ENCODE measurements around the gene CRYAB. TPM values are rescaled to one million over a fixed set of nuclear protein-coding genes. Genes with fewer than 3 reads are reported as not detected.
"Not testable (repeated sequence)": the region's sequence is repeated elsewhere in the genome, so short reads cannot be mapped to it uniquely, and the experiment has no call there.

The CRYAB gene
- total and polyA plus RNA-seq, 3 donors from 2014 or later: 18.4 to 116 (median 20.6) TPM

DNA sequence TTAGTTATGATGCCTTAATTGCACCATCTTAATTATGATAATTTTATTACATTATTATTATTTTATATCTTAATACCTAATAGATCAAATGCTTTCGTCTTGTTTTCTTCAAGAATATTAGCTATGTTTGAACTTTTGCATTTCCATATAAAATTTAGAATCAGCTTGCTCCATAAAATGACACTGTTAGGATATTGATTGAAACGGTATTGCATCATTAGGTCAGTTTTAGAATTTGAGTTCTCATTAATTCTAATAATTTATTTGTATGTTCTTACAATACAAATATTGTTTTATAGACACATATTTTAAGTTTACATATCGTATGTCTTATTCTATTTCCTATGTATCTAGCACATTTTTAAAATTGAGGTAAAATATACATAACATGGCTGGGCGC is 25.5 kb downstream of the CRYAB start:
- no peaks in the 10 kb centered on the region for H3K4me1 ChIP-seq
- H3K4me3 ChIP-seq: no peak overlapping the region
- no peaks in the 10 kb centered on the region for H3K9me3 ChIP-seq
- DNase-seq: no peak
- H3K36me3 ChIP-seq (ENCODE audit: low read depth, missing control alignments): no peaks in the 10 kb centered on the region
- TF ChIP-seq POLR2A (IDR thresholded peaks at IDR 0.05): no peak
- TF ChIP-seq, protein P1, sequence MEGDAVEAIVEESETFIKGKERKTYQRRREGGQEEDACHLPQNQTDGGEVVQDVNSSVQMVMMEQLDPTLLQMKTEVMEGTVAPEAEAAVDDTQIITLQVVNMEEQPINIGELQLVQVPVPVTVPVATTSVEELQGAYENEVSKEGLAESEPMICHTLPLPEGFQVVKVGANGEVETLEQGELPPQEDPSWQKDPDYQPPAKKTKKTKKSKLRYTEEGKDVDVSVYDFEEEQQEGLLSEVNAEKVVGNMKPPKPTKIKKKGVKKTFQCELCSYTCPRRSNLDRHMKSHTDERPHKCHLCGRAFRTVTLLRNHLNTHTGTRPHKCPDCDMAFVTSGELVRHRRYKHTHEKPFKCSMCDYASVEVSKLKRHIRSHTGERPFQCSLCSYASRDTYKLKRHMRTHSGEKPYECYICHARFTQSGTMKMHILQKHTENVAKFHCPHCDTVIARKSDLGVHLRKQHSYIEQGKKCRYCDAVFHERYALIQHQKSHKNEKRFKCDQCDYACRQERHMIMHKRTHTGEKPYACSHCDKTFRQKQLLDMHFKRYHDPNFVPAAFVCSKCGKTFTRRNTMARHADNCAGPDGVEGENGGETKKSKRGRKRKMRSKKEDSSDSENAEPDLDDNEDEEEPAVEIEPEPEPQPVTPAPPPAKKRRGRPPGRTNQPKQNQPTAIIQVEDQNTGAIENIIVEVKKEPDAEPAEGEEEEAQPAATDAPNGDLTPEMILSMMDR (IDR thresholded peaks at IDR 0.05): no peak
- intact Hi-C loops (cut with DNase I; ENCODE audit: low total_unique reads): no loop called here
- no peak overlapping the region for H3K27ac ChIP-seq
- H3K27me3 ChIP-seq: no peaks in the 10 kb centered on the region
- WGBS, 2 donors: 75 to 95% methylated on average over 4 of the region's 4 CpGs

DNA sequence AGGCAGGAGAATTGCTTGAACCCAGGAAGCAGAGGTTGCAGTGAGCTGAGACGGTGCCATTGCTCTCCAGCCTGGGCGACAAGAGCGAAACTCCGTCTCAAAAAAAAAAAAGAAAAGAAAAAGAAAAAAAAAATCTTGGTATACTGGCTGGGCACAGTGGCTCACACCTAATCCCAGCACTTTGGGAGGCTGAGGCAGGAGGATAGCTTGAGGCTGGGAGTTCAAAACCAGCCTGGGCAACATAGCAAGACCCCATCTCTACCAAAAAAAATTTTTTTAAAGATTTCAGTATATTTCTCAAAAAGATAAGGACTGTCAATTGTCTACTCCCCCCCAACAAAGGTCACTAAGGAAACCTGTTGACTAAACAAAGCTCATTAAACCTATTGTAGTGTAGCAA is 26.5 kb downstream of the CRYAB start:
- WGBS, 2 donors: 78 to 97% methylated on average over 4 of the region's 4 CpGs

DNA sequence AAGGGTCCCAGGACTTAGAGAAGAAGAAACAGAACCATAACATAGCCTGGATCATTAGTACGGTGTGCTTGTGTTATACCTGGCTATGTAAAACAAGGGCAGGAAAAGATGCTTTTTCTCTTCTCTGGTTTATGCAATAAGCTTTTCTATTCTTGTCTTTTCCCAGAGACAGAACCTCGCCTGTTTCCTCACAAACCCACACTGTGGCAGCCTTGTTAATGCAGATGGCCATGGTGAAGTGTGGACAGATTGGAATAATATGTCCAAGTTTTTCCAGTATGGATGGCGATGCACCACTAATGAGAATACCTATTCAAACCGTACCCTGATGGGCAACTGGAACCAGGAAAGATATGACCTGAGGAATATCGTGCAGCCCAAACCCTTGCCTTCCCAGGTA is 29.4 kb downstream of the CRYAB start:
- intact Hi-C loops (cut with DNase I; ENCODE audit: low total_unique reads): no loop called here
- Histone ChIP-seq H3K4me3 (no peak overlapping the region), H3K27me3 (no peaks in the 10 kb centered on the region), H3K9me3 (no peaks in the 10 kb centered on the region), H3K27ac (no peak overlapping the region), H3K36me3 (ENCODE audit: low read depth, missing control alignments) (no peaks in the 10 kb centered on the region), H3K4me1 (peaks cover 4% of the 10 kb centered on the region)
- no peak for TF ChIP-seq POLR2A (IDR thresholded peaks at IDR 0.05)
- WGBS, 2 donors: 86 to 94% methylated on average over 5 of the region's 5 CpGs
- DNase-seq: no peak

More for the DNA sequence above, 26.5 kb downstream of the CRYAB start:
- H3K27me3 ChIP-seq; H3K27ac ChIP-seq; DNase-seq; H3K4me3 ChIP-seq; H3K9me3 ChIP-seq; H3K4me1 ChIP-seq; intact Hi-C loops (cut with DNase I; ENCODE audit: low total_unique reads); H3K36me3 ChIP-seq (ENCODE audit: low read depth, missing control alignments): not testable (repeated sequence)

DNA sequence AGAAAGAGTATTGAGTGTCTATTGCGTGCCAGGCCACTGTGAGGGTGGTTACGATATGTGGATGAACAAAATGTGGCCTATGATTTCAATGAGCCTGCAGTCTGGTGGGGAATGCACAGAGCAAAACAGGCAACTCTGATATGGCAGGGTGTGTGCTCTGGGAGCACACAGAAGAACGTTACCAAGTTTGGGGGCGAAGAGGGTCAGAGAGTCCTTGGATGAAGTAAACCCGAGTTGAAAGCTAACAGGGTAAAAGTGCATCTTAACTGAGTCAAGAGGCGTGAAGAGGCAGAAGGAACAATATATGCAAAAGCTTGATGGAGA is 32.0 kb downstream of the CRYAB start:
- no peak for DNase-seq
- TF ChIP-seq, protein P1 (IDR thresholded peaks at IDR 0.05): no peak
- TF ChIP-seq POLR2A (IDR thresholded peaks at IDR 0.05): no peak
- Histone ChIP-seq H3K9me3 (no peaks in the 10 kb centered on the region), H3K4me1 (peaks cover 4% of the 10 kb centered on the region), H3K4me3 (peak overlapping the region; percentile 73 to 77), H3K36me3 (ENCODE audit: low read depth, missing control alignments) (no peaks in the 10 kb centered on the region), H3K27me3 (no peaks in the 10 kb centered on the region), H3K27ac (peak overlapping the region; percentile 96 to 98)
- intact Hi-C loops (cut with DNase I; ENCODE audit: low total_unique reads): no loop called here
- WGBS, 2 donors: 21 to 23% methylated on average over 6 of the region's 6 CpGs

DNA sequence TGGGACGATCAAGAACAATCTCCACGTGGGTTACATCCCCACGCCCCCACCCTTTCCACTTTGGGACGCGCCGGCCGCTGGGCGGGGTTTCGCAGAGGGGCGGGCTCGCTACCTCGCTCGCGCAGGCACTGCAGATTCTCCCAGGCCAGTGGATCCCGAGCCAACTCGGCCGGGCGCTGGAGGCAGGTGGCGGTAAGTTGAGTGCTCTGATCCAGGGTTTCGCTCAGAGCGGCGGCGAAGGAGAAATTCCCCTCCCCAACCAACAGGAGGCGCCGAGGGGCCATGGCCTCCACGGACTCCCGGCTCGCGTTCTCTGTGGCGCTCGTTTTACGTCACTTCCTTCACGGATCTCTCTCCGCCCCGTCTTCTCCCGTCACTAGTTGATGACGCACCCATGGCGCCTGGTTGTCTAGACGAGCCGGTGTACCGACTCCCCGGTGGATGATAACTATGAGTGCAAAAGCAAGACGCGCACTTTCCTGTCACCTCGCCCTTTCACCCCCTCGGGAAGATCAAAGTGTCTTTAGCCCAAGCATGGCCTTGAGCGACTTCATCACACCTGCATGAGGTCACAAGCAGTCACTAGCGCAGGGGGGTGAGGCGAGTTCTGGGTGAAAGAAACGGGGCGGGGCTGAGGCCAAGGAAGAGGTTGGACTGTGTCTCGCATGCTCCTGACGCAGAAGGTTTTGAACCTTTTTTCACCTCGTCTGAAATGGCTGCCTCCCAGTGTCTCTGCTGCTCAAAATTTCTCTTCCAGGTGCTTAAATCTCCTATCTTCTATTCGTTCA is 32.5 kb downstream of the CRYAB start, which contains the start of the genes CFAP68 and FDXACB1:
TSS of gene CFAP68 (plus strand) at position 693 of the 788 bp plus-strand sequence. CDS start at position 713, 20 bp downstream.
TSS of gene FDXACB1 (minus strand) at position 317 of the 788 bp plus-strand sequence. CDS start at position 284, 33 bp downstream.
- peak; percentile 99 for DNase-seq
- WGBS, 2 donors: 0 to 1% methylated on average over 29 to 55 of the region's 55 CpGs
- Histone ChIP-seq H3K9me3 (no peaks in the 10 kb centered on the region), H3K36me3 (ENCODE audit: low read depth, missing control alignments) (no peaks in the 10 kb centered on the region), H3K27ac (peak within 1 kb of the TSS; percentile 96 to 98), H3K4me1 (peaks cover 4% of the 10 kb centered on the region), H3K27me3 (no peaks in the 10 kb centered on the region), H3K4me3 (peak within 1 kb of the TSS; percentile 73 to 77)
- TF ChIP-seq, protein P1 (IDR thresholded peaks at IDR 0.05): peak; percentile 94 to 100 (median 99)
- no peak for TF ChIP-seq POLR2A (IDR thresholded peaks at IDR 0.05)
- intact Hi-C loops (cut with DNase I; ENCODE audit: low total_unique reads): no loop called here

Data from testis (tissue), 3 donors.